GM12878 (cell line): ENCODE results near the gene NRG3. TPM values are rescaled to one million over a fixed set of nuclear protein-coding genes. Genes with fewer than 3 reads are reported as not detected.

Source experiments
- ATAC-seq: fragments of 200-7000 bp; cut with Tn5 transposase; 3 replicates; pipeline ENCODE4 v1.9.1; 2020; ENCODE audit warnings: mild to moderate bottlenecking, moderate library complexity
- BruUV-seq: library from RNA; stranded (reverse); fragments of 400-500 nt; replicated peaks from 2 replicates; lab custom pipeline; 2021; lab: Mats Ljungman, UMichigan
- CTCF ChIA-PET: fragments of 300-600 bp; sonication (Branson Sonifier 250); formaldehyde crosslinking; extraction: SDS; loops from one replicate; lab custom pipeline; 2021; ENCODE audit warnings: inconsistent platforms; lab: Yijun Ruan, JAX
- POLR2A ChIA-PET: fragments of 350-600 bp; formaldehyde crosslinking; extraction: SDS; loops from one replicate; lab custom pipeline; 2021; ENCODE audit warnings: inconsistent platforms; lab: Charles Lee
- RAD21 ChIA-PET: fragments of 300-600 bp; sonication (Branson Sonifier 250); formaldehyde crosslinking; loops from one replicate; lab custom pipeline; 2023; ENCODE audit warnings: antibody characterized with exemption; ENCODE audit not compliant: unreplicated experiment; lab: Charles Lee
- SMC1A ChIA-PET: fragments of 300-600 bp; sonication (Branson Sonifier 250); formaldehyde crosslinking; loops from one replicate; lab custom pipeline; 2023; ENCODE audit not compliant: unreplicated experiment, uncharacterized antibody; lab: Charles Lee
- DNase-seq: peaks from one replicate; pipeline ENCODE4 v3.0.0-alpha.2; 2011; ENCODE audit warnings: low read depth, low spot score
- FAIRE-seq: peaks from 3 replicates; lab custom pipeline; 2011; peaks lifted over from hg19 to GRCh38; lab: Jason Lieb, UNC
- H2AFZ ChIP-seq: 2 replicates; pipeline ENCODE4 v1.6.0; 2011; ENCODE audit warnings: low read depth, low read length, control low read depth; ENCODE audit not compliant: control insufficient read depth
- H3K27ac ChIP-seq: 2 replicates; pipeline ENCODE4 v1.5.1; 2011; ENCODE audit warnings: control low read depth; ENCODE audit not compliant: control insufficient read depth, insufficient read depth
- H3K27me3 ChIP-seq, 2 experiments: replicated peaks in 1 of 2; 2 replicates each; pipeline versions ENCODE4 v1.6.0 to v1.6.1; 2011; ENCODE audit warnings: low read length in 1 of 2; ENCODE audit not compliant: control insufficient read depth in 2 of 2, insufficient read depth in 2 of 2
- H3K36me3 ChIP-seq, 2 experiments: 2 replicates each; pipeline ENCODE4 v1.5.1; 2011; ENCODE audit warnings: low read length in 1 of 2; ENCODE audit not compliant: control insufficient read depth in 2 of 2, insufficient read depth in 2 of 2
- H3K4me1 ChIP-seq: 2 replicates; pipeline ENCODE4 v1.6.1; 2011; ENCODE audit warnings: mild to moderate bottlenecking, low read length, moderate library complexity, mixed read lengths; ENCODE audit not compliant: control insufficient read depth, insufficient read depth
- H3K4me2 ChIP-seq: 2 replicates; pipeline ENCODE4 v1.6.0; 2011; ENCODE audit warnings: control low read depth; ENCODE audit not compliant: control insufficient read depth, insufficient read depth
- H3K4me3 ChIP-seq: fragments of 200-600 bp; sonication (generic); 2 replicates; pipeline ENCODE4 v1.5.1; 2016
- H3K79me2 ChIP-seq: 2 replicates; pipeline ENCODE4 v1.6.0; 2011; ENCODE audit warnings: low read length; ENCODE audit not compliant: control insufficient read depth, insufficient read depth
- H3K9ac ChIP-seq: 2 replicates; pipeline ENCODE4 v1.8.0; 2011; ENCODE audit warnings: low read length, control low read depth, mixed read lengths; ENCODE audit not compliant: control insufficient read depth, insufficient read depth
- H3K9me3 ChIP-seq: replicated peaks from 3 replicates; pipeline ENCODE4 v1.5.1; 2011; ENCODE audit warnings: mild to moderate bottlenecking, low read length; ENCODE audit not compliant: control insufficient read depth, insufficient read depth
- H4K20me1 ChIP-seq: 2 replicates; pipeline ENCODE4 v1.6.0; 2011; ENCODE audit not compliant: control insufficient read depth, insufficient read depth
- CREM ChIP-seq: IDR thresholded peaks from 2 replicates; pipeline ENCODE4 v1.6.1; 2014; ENCODE audit warnings: antibody characterized with exemption, low read depth
- GATAD2B ChIP-seq: fragments of 450-650 bp; conservative IDR thresholded peaks from 2 replicates; pipeline ENCODE4 v1.6.1; 2017; ENCODE audit warnings: low read depth, mild to moderate bottlenecking, moderate library complexity
- IKZF2 ChIP-seq, 2 experiments: fragments of 450-650 bp; IDR thresholded peaks; 2 replicates each; pipeline ENCODE4 v1.6.1; 2017; ENCODE audit warnings: mild to moderate bottlenecking in 2 of 2, moderate library complexity in 2 of 2
- MEF2B ChIP-seq: fragments of 450-650 bp; IDR thresholded peaks from 2 replicates; pipeline ENCODE4 v1.6.1; 2018; ENCODE audit warnings: mild to moderate bottlenecking, moderate library complexity; ENCODE audit not compliant: partially characterized antibody, poor library complexity, severe bottlenecking
- MYB ChIP-seq: fragments of 150-350 bp; IDR thresholded peaks from 2 replicates; pipeline ENCODE4 v1.6.1; 2014; ENCODE audit warnings: mild to moderate bottlenecking, low read depth, low read length, borderline replicate concordance
- NFIC ChIP-seq: IDR thresholded peaks from 2 replicates; pipeline ENCODE4 v1.6.1; 2012; ENCODE audit warnings: low read depth, mild to moderate bottlenecking, inconsistent platforms, low read length, moderate library complexity
- NFYA ChIP-seq: IDR thresholded peaks from 2 replicates; pipeline ENCODE4 v1.6.1; 2011; ENCODE audit warnings: low read depth, mild to moderate bottlenecking, low read length, improper control_type of control experiment, borderline replicate concordance
- NR2F1 ChIP-seq: fragments of 450-650 bp; conservative IDR thresholded peaks from 2 replicates; pipeline ENCODE4 v1.6.1; 2017; ENCODE audit warnings: mild to moderate bottlenecking
- RFX5 ChIP-seq: IDR thresholded peaks from 2 replicates; pipeline ENCODE4 v1.6.1; 2011; ENCODE audit warnings: low read depth, low read length, improper control_type of control experiment
- SMARCA5 ChIP-seq: fragments of 450-650 bp; IDR thresholded peaks from 2 replicates; pipeline ENCODE4 v1.6.1; 2017; ENCODE audit warnings: mild to moderate bottlenecking
- in situ Hi-C: fragments of 300-500 bp; cut with MboI; formaldehyde crosslinking; loops from 9 replicates; pipeline ENCODE4 v1.14.3; 2018; ENCODE audit warnings: mixed read lengths
- intact Hi-C: fragments of 100-400 bp; cut with micrococcal nuclease; formaldehyde crosslinking; loops from one replicate; pipeline ENCODE4 v1.14.2; 2022; ENCODE audit not compliant: unreplicated experiment
- polyA plus RNA-seq, 11 experiments: library from polyadenylated mRNA; depleted of rRNA in 4 of 11; unstranded in 6 of 11; stranded (reverse) in 5 of 11; fragments of >200 nt; fragmentation: Nextera tagmentation in 4 of 11; fragmentation: Illumina TruSeq in 1 of 11; extraction: Ambion mirVana in 4 of 11; extraction: Trizol in 1 of 11; gene quantifications; 1 replicate in 1 of 11; 2 replicates in 10 of 11; pipeline versions ENCODE4 v1.2.1 to v1.2.3, GENCODE V29; 2011 to 2016; ENCODE audit warnings: inconsistent platforms in 2 of 11, missing spikeins in 2 of 11, low read depth in 1 of 11
- total RNA-seq, 4 experiments: library from RNA; depleted of rRNA in 3 of 4; stranded (reverse); fragments of >200 nt in 3 of 4; fragmentation: Illumina TruSeq in 1 of 4; extraction: Trizol in 1 of 4; gene quantifications; 2 replicates each; pipeline versions ENCODE4 v1.2.1 to v1.2.3, GENCODE V29; 2013 to 2021
- TF ChIP-seq, protein P1 (sequence below): fragments of 450-650 bp; IDR thresholded peaks from 2 replicates; pipeline ENCODE4 v1.6.1; 2016; ENCODE audit warnings: mild to moderate bottlenecking
- TF ChIP-seq, protein P2 (sequence below): fragments of 150-350 bp; IDR thresholded peaks from 2 replicates; pipeline ENCODE4 v1.6.1; 2016; ENCODE audit warnings: low read depth, low read length
- TF ChIP-seq, protein P3 (sequence below): IDR thresholded peaks from 2 replicates; pipeline ENCODE4 v1.6.1; 2011; ENCODE audit warnings: mild to moderate bottlenecking, low read depth, low read length, moderate library complexity; ENCODE audit not compliant: insufficient replicate concordance

Gene NRG3
- total and polyA plus RNA-seq, 10 of the 15 experiments (the other 5 are each of a cell fraction or from before 2014, with no cell fraction given), result 0.03 to 0.41 (median 0.17) TPM; not detected in 3

DNA sequence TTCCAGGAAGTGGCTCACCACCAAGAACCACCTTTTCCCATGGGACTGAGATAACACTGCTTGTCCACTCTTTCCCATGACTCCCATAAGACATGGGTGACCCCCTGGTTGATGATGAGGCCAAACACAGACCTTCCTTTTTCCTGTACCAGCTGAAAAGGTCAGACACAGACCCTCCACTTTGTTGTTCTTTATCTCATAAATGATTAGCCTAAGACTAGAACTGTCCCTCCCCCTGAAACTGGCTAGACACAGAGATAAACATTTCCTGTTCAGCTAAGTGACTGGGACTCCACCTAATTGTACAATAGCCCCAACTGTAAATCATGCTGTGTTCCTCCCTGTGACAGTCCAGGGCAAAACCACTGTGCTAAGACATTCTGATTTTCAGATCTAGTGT lies 8.2 kb upstream of the NRG3 start:
- H3K4me3 ChIP-seq, result no peak overlapping the region
- H3K27me3 ChIP-seq, result no peaks in the 10 kb centered on the region
- ChIA-PET SMC1A (no interaction called here), POLR2A (no interaction called here), CTCF (no interaction called here), RAD21 (interaction anchor here (0.9 kb wide), 1 partner anchor 247 kb away, joined by 3 read pairs; no protein-coding TSS in a partner anchor)
- FAIRE-seq (no peak), DNase-seq (no peak), ATAC-seq (peak; percentile 99)
- TF ChIP-seq, protein P1, sequence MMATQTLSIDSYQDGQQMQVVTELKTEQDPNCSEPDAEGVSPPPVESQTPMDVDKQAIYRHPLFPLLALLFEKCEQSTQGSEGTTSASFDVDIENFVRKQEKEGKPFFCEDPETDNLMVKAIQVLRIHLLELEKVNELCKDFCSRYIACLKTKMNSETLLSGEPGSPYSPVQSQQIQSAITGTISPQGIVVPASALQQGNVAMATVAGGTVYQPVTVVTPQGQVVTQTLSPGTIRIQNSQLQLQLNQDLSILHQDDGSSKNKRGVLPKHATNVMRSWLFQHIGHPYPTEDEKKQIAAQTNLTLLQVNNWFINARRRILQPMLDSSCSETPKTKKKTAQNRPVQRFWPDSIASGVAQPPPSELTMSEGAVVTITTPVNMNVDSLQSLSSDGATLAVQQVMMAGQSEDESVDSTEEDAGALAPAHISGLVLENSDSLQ, result peak; percentile 85
- TF ChIP-seq MEF2B (peak; percentile 71), MYB (no peak), NFYA (no peak), CREM (no peak), NFIC (no peak), GATAD2B (no peak), SMARCA5 (no peak), NR2F1 (0 out of 2 replicates have a peak, but pooled peaks have one; percentile 19), RFX5 (no peak), IKZF2 (IDR thresholded peaks at IDR 0.05) (0 out of 4 replicates have a peak, but pooled peaks of 1 of the 2 experiments have one; percentile 29)
- TF ChIP-seq, protein P2, sequence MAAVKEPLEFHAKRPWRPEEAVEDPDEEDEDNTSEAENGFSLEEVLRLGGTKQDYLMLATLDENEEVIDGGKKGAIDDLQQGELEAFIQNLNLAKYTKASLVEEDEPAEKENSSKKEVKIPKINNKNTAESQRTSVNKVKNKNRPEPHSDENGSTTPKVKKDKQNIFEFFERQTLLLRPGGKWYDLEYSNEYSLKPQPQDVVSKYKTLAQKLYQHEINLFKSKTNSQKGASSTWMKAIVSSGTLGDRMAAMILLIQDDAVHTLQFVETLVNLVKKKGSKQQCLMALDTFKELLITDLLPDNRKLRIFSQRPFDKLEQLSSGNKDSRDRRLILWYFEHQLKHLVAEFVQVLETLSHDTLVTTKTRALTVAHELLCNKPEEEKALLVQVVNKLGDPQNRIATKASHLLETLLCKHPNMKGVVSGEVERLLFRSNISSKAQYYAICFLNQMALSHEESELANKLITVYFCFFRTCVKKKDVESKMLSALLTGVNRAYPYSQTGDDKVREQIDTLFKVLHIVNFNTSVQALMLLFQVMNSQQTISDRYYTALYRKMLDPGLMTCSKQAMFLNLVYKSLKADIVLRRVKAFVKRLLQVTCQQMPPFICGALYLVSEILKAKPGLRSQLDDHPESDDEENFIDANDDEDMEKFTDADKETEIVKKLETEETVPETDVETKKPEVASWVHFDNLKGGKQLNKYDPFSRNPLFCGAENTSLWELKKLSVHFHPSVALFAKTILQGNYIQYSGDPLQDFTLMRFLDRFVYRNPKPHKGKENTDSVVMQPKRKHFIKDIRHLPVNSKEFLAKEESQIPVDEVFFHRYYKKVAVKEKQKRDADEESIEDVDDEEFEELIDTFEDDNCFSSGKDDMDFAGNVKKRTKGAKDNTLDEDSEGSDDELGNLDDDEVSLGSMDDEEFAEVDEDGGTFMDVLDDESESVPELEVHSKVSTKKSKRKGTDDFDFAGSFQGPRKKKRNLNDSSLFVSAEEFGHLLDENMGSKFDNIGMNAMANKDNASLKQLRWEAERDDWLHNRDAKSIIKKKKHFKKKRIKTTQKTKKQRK, result no peak
- TF ChIP-seq, protein P3, sequence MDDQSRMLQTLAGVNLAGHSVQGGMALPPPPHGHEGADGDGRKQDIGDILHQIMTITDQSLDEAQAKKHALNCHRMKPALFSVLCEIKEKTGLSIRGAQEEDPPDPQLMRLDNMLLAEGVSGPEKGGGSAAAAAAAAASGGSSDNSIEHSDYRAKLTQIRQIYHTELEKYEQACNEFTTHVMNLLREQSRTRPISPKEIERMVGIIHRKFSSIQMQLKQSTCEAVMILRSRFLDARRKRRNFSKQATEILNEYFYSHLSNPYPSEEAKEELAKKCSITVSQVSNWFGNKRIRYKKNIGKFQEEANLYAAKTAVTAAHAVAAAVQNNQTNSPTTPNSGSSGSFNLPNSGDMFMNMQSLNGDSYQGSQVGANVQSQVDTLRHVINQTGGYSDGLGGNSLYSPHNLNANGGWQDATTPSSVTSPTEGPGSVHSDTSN, result peak; percentile 48
- H3K4me2 ChIP-seq, result no peak overlapping the region
- H3K9me3 ChIP-seq, result no peaks in the 10 kb centered on the region; the same call in 2 of the 3 replicates
- no peaks in the 10 kb centered on the region for H3K79me2 ChIP-seq
- no peak overlapping the region for H2AFZ ChIP-seq
- in situ Hi-C loops (no loop called here), intact Hi-C loops (no loop called here)
- no peak overlapping the region for H3K9ac ChIP-seq
- H3K27ac ChIP-seq, result no peak overlapping the region
- no peaks in the 10 kb centered on the region for H3K36me3 ChIP-seq
- no TSS peak for BruUV-seq
- H3K4me1 ChIP-seq, result no peaks in the 10 kb centered on the region
- H4K20me1 ChIP-seq, result no peaks in the 10 kb centered on the region
